HG03095 (cell line): Measurements from ENCODE around the gene KATNBL1.

Experiments used
- ATAC-seq: cut with Tn5 transposase; IDR thresholded peaks from one replicate; pipeline ENCODE4 v1.9.1; 2021; ENCODE audit warnings: moderate library complexity; ENCODE audit not compliant: unreplicated experiment

The KATNBL1 gene, protein sequence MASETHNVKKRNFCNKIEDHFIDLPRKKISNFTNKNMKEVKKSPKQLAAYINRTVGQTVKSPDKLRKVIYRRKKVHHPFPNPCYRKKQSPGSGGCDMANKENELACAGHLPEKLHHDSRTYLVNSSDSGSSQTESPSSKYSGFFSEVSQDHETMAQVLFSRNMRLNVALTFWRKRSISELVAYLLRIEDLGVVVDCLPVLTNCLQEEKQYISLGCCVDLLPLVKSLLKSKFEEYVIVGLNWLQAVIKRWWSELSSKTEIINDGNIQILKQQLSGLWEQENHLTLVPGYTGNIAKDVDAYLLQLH

GRCh38 chr15:34209421-34210282 lies at the start of gene KATNBL1:
Gene KATNBL1, minus strand, starts transcription at chr15:34210096. Its CDS starts 46,420 bp downstream, at chr15:34163676.
- peak; percentile 94 for ATAC-seq

DNA sequence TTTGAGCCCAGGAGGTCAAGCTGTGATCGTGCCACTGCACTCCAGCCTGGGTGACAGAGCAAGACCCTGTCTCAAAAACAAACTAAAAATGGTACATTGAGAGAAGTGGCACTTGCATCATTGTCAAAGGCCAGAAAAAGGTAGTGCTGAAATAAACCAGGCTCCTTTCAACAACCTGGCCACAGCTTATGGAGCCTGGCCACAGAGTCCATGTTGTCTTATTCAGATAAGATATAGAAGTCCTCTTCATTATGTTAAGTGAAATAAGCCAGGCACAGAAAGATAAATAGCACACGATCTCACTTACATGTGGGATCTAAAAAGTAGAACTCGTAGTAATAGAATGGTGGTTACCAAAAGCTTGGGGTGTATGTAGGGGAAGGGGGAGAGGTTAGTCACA lies 49.7 kb upstream of the KATNBL1 start:
- no peak for ATAC-seq

- no peak for ATAC-seq
These were observed 48.3 kb upstream of the KATNBL1 start for GRCh38 chr15:34258151-34258550.

GRCh38 chr15:34252545-34252944 lies 42.6 kb upstream of the KATNBL1 start:
- no peak for ATAC-seq

DNA sequence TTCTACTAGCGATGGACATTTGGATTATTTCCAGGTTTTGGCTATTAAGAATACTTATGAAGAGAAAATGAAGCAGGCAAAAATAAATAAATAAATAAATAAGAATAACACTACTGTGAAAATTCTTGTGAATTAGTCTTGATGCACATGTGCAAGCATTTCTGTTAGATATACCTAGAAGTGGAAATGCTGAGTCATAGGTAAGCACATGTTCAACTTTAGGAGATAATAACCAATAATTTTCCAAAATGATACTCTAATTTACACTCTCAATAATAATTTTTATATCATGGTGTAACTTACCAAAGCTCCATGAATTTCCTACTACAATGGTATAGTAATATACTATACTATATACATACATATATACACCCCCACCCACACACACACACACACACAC lies 38.3 kb upstream of the KATNBL1 start:
- no peak for ATAC-seq

DNA sequence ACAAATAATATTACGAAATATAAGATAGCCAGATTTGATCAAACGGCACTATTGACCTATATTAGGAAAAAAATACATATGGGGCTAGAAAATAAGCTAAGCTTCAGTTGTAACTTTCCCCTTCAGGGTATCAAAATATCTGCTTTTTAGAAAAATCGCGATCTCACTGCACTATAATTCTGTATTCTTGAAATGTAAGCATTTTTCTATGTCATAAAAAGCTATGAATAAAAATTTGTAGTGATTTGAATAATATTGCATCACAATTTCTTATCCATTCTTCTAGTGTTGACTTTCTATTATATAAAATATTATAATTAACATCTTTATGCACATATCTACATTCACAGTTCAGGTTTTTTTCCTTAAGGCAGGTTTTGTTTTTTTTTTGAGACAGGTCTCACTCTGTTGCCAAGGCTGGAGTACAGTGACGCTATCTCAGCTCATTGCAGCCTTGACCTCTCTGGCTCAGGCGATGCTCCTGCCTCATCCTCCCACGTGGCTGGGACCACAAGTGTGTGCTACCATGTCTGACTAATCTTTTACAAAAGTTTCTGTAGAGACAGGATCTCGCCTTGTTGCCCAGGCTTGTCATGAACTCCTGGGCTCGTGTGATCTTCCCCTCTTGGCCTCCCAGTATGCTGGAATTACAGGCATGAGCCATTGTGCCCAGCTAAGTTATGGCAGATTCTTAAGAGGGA lies 36.5 kb upstream of the KATNBL1 start:
- no peak for ATAC-seq

DNA sequence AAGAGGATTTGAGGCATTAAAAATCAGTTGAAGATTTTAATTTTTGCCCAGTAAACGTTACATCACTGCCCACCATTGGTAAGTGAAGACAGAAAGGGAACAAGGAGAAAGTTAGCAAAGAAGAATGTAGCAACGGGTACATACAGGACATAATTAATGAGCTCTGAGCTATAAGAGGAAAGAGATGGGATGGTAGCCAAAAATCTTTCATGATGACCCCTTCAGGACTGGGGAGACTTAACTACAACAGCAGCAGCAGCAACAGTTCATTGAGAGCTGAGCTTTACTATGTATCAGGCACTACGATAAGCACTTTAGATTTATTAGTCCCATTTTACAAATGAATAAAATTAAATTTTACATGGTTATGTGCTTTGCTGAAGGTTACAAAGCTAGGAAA lies 33.3 kb upstream of the KATNBL1 start:
- no peak for ATAC-seq

DNA sequence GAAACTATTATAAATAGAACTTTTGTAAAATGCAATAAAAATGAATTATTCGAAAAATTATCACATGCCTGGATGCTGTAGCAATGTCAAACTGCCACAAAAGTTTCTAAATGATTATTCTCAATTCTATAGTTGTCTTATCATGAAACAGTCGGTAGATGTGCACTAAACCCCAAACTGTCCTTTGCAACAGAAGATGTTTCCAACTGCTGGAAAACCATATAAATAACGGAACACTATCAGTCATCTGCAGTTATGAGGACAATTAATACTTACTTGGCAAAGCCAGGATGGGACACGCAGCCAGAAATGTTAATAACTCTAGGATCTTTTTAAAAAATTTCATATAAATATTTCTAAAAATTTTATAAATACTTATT lies 32.4 kb upstream of the KATNBL1 start:
- no peak for ATAC-seq

GRCh38 chr15:34241376-34242330 lies 31.8 kb upstream of the KATNBL1 start:
- no peak for ATAC-seq

DNA sequence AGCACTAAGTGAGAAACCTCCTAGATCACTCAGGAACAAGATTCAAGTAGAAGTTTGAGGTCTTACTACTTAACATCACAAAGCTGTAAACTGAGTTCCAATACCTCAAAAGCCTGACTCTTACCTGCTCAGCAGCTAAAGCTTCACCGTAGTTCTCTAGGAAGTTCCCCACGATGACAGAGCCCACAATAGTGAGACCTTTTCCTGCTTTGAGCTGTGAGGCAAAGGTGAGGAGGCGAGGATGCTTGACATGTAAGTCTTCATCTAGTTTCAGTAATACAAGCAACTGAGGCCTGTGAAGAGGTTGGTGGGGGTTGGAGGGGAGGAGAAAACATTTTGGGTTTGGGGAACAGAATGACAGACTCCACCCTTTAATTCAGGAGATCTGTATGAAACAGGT lies 30.6 kb upstream of the KATNBL1 start:
- no peak for ATAC-seq

DNA sequence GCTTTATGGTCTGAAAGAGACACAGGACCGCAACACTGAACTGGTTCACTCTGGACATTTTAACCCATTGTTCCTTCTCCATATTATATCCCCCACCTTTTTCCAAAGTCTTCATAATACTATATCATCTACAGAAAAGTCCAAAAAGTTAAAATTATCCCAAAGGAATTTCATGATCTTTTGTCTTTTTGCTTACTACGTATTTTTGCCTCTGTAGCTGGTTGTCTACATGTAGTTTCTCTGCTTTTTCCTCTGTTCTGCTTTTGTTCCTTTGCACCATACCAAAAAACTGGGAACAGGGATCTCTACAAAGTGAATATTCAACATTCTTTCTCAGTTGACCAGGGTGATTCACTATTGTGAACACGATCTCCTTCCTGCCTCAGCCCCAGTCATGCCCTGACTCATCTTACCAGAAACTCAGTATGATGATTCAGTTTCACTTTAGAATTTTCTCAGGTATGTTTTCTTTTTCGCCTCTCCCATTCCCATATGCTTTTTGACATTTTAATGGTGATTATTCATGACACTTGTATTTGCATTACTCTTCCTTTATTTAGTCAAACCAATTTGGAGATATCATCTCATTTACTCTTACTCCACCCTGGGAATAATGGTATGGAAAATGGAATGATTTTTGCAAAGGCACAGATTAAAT lies 29.4 kb upstream of the KATNBL1 start:
- ATAC-seq, result no peak

DNA sequence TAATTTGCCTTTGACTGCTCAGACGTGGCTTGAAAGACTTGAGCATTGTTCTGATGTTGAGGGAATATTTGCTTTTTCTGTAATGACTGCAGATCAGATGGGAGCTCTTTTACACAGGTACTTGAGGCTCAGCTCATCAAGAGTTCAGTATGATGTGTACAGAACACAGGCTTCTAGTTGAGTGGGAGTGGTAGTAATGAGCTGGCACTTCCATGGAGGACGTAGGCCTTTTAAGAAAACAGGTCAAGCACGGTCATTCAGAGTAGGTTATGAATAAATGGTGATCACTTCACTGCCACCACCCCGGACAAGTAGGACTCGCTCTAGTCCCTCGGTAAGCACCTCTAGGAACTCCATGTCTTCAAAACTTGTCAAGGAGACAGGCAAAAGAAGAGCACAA lies 23.7 kb upstream of the KATNBL1 start:
- ATAC-seq, result no peak

DNA sequence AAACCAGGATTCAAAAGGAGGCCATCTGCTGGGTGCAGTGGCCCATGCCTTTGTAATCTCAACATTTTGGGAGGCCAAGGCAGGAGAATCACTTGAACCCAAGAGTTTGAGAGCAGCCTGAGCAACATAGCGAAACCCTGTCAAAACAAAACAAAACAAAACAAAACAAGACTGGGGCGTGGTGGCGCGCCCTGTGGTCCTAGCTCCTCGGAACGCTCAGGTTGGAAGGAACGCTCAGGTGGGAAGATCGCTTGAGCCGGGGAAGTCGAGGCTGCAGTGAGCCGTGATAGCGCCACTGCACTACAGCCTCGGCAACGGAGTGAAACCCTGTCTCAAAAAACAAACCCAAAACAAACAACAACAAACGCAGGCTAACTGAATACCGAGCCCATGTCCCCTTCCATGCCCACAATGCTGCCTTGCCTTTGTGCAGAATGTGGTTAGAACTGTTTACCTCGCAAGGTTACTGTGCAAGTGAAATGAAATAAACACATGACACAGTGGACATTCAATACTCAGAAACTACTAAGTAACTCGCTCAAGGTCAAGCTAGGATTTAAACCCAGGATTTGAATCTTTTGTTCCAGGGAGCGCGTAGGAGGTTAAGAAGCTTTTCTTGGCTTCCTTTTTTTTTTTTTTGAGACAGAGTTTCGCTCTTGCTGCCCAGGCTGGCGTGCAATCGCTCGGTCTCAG lies 14.2 kb upstream of the KATNBL1 start:
- ATAC-seq, result no peak

- ATAC-seq, result no peak
These were observed 7.8 kb upstream of the KATNBL1 start for GRCh38 chr15:34217587-34218225.

DNA sequence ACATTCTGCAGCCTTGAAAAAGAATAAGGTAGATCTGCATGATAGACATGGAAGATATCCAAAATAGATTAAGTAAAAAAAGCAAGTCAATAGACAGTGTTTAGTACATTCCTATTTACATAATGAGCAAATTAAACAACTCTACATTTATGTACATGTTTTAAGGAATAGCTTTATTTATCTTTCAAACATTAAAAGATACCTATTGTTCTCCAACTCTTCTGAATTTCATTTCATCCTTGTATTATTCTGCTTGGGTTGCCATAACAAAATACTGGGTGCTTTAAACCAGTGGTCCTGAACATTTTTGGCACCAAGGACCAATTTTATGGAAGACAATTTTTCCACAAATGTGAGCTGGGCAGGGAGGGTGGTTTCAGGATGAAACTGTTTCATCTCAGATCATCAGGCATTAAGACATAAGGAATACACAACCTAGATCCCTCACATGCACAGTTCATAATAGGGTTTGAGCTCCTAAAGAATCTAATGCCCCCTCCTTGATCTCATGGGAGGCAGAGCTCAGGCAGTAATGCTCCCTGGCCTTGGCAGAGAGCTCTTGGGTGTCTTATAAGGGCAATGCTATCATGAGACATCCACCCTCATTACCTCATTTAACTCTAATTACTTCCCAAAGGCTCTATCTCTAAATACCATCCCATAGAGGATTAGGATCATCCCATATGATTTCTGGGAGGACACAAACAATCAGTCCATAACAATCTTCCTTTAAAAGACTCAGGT lies 6.8 kb upstream of the KATNBL1 start:
- ATAC-seq, result no peak

DNA sequence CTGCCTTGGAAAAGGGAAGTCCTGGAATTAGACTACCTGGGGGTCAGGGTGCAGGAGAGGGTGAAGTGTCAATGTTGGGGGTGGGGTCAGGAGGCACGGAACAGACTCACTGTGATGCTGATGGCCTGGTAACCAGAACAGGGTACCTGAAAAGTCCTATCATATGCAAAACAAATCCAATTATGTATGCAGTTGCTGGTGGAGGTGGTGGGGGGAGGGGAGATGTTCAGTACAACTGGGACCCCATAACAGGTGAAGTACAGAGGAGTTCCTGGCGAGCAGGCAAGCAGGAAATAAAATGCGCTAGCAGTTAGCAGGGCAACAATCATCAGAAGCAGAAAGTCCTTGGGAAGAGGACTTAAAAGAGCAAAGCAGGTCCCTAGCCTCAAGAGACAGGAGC lies 4.2 kb upstream of the KATNBL1 start:
- ATAC-seq, result no peak

GRCh38 chr15:34213690-34214089 lies 3.8 kb upstream of the KATNBL1 start:
- no peak for ATAC-seq

DNA sequence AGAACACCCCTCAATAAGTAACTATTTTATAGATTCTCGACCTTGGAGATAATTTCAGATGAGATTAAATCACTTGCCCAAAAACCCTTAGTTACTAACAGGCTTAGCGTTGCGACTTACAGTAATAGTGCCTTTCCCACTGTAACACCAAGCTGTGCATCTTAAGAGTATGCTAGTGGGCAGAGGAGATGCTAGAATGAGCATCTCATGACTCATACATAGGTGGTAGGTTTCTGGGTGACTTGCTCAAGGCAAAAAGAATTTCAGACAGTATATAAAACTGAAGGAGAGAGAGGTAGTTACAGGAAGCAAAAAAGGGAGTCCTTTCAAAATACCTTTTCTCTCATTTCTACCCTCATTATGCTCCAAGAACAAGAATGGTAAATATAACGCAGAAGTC lies 3.9 kb downstream of the KATNBL1 start:
- ATAC-seq, result no peak
